AG08396 (cell line): ENCODE measurements around the gene SLC44A4.
"Not testable (repeated sequence)": the region's sequence is repeated elsewhere in the genome, so short reads cannot be mapped to it uniquely, and the experiment has no call there.

ENCODE experiments used
- DNase-seq: peaks from one replicate; pipeline ENCODE4 v3.0.0; 2012; ENCODE audit warnings: low spot score, mixed read lengths

Gene SLC44A4

DNA sequence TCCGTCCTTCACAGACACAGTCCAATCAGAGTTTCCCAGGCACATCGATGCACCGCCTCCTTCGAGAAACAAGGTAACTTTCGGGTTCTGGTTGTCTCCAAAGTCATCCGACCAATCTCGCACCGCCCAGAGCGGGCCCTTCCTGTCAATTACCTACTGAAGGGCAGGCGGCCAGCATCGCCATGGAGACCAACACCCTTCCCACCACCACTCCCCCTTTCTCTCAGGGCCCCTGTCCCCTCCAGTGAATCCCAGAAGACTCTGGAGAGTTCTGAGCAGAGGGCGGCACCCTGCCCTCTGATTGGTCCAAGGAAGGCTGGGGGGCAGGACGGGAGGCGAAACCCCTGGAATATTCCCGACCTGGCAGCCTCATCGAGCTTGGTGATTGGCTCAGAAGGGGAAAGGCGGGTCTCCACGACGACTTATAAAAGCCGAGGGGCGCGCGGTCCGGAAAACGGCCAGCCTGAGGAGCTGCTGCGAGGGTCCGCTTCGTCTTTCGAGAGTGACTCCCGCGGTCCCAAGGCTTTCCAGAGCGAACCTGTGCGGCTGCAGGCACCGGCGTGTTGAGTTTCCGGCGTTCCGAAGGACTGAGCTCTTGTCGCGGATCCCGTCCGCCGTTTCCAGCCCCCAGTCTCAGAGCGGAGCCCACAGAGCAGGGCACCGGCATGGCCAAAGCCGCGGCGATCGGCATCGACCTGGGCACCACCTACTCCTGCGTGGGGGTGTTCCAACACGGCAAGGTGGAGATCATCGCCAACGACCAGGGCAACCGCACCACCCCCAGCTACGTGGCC lies 51.3 kb downstream of the SLC44A4 start, which contains the start of gene HSPA1B:
Gene HSPA1B (plus strand): TSS at position 453 of the 794 bp plus-strand sequence. CDS start 213 bp downstream, at position 666.
- DNase-seq, result peak; percentile 98

DNA sequence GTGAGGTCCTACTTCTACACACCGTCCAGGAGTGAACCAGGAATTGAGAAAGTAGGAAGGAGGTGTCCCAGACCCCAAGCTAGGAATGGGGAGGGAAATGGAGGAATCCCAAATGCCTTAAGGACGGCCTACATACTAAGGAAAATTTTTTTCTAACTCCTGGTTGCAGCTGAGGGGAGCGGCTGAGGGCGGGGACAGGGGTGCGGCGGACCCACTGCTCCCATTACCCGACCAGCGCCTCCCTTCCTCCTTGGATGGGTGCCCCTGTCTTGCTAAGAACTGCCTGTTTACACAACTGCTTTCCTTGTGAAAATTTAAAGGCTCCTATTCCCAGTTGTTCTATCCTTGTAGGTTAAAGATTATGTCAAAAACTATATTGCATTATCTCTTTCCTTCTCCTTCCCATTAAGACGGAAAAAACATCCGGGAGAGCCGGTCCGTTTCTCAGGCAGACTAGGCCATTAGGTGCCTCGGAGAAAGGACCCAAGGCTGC lies 52.0 kb downstream of the SLC44A4 start:
- peak; percentile 80 for DNase-seq

DNA sequence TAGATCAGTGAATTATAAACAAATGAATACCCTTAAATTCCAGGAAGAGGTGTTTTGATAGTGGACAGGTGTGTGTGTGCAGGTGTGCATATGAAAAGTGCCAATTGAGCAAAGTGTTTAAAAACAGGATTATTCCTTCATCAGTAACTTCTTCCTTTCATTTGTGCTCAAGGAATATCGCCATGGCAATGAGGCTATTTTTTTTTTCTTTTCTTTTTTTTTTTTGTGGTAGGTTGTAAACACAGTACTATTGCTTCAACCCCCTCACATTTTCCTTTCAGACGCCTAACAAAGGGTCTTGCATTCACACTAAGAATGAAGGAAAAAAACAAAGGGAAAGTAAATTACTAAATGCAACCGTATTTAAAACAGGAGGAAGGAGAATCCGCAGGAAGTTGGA lies 53.2 kb downstream of the SLC44A4 start:
- no peak for DNase-seq

DNA sequence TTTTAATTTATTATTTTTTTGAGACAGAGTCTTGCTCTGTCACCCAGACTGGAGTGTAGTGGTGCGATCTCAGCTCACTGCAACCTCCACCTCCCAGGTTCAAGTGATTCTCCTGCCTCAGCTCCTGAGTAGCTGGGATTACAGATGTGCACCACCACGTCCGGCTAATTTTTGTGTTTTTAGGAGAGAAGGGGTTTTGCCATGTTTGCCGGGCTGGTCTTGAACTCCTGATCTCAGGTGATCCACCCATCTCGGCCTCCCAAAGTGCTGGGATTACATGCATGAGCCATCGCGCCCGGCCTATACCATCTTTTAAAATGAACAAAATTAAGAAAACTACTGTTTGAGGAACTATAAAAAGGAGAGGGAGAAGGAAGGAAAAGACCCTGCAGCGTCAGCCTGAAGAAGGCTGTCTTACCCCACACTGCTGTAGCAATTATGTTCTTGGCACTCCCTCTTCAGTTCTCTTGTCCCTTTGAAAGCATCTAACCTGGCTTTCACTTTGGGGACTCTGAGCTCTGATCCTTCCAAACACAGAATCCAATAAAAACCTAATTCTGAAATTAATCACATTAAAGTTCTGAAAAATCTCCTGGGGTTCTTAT lies 55.1 kb downstream of the SLC44A4 start:
- not testable (repeated sequence) for DNase-seq

DNA sequence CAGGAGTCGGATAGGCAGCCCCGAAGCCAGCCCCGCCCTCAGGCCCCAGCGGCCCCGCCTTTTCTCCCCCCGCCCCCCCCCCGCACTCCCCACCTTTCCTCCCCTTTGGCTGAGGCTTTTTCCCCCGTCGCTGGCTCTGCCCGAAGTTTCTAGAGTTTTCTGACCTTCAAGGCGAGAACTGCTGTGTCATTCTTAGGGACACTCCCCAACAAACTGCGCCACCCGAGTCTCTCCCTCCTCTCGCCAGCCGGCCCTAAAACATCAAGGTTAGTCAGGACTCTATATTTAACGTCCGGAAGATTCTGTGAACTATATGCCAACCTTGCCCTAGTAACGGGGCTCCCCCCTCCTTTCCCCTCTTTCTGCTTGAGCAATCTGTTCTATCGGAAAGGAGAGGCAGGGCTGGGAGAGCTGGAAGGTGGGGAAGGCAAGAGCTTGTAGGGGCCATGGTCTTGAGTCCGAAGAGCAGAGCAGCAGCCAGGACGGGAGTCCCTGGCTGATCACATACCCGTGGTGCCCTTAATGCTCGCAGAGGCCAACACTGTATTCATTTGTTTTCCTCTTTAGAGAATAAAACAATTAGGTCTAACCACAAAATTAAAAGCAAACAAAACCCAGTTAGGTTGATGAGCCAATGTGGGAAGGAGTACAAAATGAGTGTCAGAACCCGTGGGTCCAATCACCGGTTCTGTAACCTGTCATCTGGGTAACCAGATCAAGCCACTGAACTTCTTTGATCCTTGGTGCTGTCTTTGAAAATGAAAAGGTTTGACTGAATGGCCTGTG lies 56.6 kb downstream of the SLC44A4 start:
- DNase-seq, result peak; percentile 79

DNA sequence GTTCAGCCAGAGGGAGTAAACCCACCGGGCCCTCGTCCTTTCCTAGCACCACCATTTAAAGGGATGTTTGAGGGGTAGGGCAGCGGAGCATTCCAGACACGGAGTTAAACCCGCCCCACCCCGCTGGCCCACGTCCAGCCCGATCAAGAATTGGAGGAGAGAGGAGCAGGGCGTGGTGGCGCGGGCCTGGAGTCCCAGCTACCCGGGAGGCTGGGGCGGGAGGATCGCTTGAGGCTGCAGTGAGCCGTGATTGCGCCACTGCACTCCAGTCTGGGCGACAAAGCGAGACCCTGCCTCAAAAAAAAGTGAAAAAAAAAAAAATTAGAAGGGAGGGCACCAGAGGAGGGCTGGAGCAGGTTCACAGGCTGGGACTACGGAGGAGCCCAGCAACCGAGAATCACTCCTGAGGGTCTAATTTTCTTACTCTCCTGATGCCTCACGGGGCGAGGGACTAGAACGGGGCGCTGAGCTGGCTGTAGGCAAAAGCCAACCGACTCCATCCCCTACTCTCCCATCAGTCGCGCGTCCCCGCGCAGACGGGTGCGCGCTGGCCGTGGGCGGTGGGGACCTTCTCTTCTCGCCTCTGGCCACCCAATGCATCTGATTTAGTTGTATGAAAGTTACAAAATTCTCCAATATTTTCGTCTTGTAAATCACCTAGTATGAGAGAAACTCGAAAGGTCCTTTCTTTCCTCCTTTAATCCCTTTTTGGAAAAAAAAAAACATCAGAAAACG lies 57.3 kb downstream of the SLC44A4 start:
- no peak for DNase-seq

DNA sequence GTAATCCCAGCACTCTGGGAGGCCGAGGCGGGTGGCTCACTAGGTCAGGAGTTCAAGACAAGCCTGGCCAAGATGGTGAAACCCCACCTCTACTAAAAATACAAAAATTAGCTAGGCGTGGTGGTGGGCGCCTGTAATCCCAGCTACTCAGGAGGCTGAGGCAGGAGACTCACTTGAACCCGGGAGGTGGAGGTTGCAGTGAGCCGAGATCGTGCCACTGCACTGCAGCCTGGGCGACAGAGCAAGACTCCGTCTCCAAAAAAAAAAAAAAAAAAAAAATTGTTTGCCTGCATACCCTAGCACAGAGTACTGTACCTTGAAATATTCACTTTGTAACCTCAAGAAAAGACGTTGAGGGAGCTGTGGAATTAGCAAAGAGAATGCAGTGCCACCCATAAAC lies 58.4 kb downstream of the SLC44A4 start:
- DNase-seq, result not testable (repeated sequence)

DNA sequence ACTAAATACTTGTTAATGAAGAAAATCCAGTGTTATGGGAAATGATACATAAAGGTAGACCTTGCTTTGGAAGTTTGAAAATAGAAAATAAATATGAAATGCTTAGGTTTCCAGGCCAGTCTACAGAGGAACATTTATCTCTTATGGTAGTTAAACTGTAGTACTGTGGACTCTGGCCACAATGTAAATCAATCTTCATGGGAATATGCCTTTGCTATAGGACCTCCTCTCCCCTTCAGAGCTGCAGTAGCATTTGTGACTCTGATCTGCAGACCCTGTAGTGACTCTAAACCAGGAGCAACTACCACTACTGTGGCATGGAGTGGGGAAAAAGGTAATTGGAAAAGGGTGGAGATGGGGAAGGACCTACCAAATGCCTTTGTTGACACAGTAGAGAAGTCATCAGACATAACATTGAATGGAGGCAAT lies 58.9 kb downstream of the SLC44A4 start:
- no peak for DNase-seq

DNA sequence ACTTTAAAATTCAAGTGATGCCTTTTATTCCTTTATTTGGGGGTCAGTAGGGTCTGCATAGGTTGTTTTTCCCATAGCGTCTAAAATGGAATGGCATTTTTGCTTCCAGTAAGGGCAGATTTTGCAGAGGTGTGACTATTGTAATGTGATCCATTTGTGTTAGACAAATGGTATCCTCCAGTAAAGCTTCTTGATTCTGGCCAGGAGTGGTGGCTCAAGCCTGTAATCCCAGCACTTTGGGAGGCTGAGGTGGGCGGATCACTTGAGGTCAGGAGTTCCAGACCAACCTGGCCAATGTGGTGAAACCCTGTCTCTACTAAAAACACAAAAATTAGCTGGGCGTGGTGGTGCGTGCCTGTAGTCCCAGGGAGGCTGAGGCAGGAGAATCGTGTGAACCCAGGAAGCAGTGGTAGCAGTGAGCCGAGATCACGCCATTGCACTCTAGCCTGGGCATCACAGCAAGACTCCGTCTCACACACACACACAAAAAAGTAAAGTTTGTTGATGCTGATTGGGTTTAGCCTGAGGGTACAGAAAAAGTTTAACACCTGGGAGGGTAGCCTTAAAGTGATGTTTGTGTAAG lies 60.8 kb downstream of the SLC44A4 start:
- not testable (repeated sequence) for DNase-seq

DNA sequence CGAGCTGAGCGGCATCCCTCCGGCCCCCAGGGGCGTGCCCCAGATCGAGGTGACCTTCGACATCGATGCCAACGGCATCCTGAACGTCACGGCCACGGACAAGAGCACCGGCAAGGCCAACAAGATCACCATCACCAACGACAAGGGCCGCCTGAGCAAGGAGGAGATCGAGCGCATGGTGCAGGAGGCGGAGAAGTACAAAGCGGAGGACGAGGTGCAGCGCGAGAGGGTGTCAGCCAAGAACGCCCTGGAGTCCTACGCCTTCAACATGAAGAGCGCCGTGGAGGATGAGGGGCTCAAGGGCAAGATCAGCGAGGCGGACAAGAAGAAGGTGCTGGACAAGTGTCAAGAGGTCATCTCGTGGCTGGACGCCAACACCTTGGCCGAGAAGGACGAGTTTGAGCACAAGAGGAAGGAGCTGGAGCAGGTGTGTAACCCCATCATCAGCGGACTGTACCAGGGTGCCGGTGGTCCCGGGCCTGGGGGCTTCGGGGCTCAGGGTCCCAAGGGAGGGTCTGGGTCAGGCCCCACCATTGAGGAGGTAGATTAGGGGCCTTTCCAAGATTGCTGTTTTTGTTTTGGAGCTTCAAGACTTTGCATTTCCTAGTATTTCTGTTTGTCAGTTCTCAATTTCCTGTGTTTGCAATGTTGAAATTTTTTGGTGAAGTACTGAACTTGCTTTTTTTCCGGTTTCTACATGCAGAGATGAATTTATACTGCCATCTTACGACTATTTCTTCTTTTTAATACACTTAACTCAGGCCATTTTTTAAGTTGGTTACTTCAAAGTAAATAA lies 61.5 kb downstream of the SLC44A4 start:
- DNase-seq, result not testable (repeated sequence)

DNA sequence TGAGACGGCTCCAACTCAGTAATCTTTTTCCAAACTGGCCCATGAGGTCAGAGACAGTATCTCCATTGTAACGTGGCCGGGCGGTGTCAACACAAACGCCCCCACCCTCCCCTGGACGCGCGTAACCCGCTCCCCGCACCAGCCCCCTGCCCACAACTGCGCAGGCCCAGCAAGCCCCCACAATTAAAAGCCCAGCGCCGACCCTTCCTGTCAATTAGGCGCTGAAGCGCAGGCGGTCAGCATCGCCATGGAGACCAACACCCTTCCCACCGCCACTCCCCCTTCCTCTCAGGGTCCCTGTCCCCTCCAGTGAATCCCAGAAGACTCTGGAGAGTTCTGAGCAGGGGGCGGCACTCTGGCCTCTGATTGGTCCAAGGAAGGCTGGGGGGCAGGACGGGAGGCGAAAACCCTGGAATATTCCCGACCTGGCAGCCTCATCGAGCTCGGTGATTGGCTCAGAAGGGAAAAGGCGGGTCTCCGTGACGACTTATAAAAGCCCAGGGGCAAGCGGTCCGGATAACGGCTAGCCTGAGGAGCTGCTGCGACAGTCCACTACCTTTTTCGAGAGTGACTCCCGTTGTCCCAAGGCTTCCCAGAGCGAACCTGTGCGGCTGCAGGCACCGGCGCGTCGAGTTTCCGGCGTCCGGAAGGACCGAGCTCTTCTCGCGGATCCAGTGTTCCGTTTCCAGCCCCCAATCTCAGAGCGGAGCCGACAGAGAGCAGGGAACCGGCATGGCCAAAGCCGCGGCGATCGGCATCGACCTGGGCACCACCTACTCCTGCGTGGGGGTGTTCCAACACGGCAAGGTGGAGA lies 63.6 kb downstream of the SLC44A4 start, which contains the start of the genes HSPA1A and HSPA1L:
Gene HSPA1A (plus strand): TSS at position 519 of the 814 bp plus-strand sequence. CDS start 214 bp downstream, at position 733.
Gene HSPA1L (minus strand): TSS at position 259 of the 814 bp plus-strand sequence. CDS start 3,311 bp downstream, outside the sequence.
- peak; percentile 94 for DNase-seq

DNA sequence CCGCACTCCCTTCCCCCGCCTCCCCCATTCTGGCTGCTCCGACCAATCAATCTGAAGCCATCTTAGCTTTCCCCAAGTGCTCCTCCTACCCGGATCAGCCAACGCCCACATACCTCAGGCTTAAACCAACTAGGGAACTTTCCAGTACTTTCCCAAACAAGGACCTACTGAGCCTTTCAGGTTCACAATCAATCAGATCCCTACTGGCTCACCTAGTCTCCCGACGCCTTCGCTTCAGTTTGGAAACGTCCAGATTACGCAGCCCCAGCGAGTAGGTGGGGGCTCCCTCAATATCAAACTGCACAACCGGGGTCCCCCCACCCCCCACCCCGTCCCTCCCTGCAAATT lies 64.1 kb downstream of the SLC44A4 start:
- peak; percentile 92 for DNase-seq

DNA sequence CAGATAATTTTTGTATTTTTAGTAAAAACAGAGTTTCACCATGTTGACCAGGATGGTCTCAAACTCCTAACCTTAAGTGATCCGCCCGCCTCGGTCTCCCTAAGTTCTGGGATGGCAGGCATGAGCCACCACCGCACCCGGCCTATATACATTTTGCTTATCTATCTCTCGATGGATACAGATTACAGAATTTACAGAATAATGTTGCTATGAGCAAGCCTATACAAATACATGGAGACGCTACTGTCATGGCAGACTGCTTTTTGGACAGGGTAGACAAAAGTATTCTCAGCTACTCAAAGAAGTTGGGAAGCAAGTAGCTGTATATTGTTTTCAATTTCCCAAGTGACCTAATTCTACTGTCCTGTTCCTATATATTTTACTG lies 65.3 kb downstream of the SLC44A4 start:
- DNase-seq, result no peak
